Retina (tissue), 1 donor: ENCODE data around the gene PSMD1.
"Not testable (repeated sequence)": the region's sequence is repeated elsewhere in the genome, so short reads cannot be mapped to it uniquely, and the experiment has no call there.

Source experiments
- DNase-seq: peaks from one replicate; pipeline ENCODE4 v3.0.0-alpha.2; 2016

The PSMD1 gene

GRCh38 chr2:231056453-231057416 lies at the start of gene PSMD1:
Gene PSMD1, plus strand, starts transcription at chr2:231056867. Its CDS starts 159 bp downstream, at chr2:231057026.
- DNase-seq, result peak; percentile 97

GRCh38 chr2:231007286-231008098 lies 49.2 kb upstream of the PSMD1 start:
- DNase-seq, result no peak

- no peak for DNase-seq
Observed at GRCh38 chr2:231008131-231008530, 48.5 kb upstream of the PSMD1 start.

GRCh38 chr2:231009236-231009919 lies 47.3 kb upstream of the PSMD1 start:
- no peak for DNase-seq

- no peak for DNase-seq
Observed at GRCh38 chr2:231010201-231010730, 46.4 kb upstream of the PSMD1 start.

GRCh38 chr2:231011526-231011925 lies 45.1 kb upstream of the PSMD1 start:
- DNase-seq, result no peak

- DNase-seq, result no peak
Observed at GRCh38 chr2:231012463-231012862, 44.2 kb upstream of the PSMD1 start.

- DNase-seq, result no peak
Observed at GRCh38 chr2:231013820-231014219, 42.8 kb upstream of the PSMD1 start.

GRCh38 chr2:231015478-231015877 lies 41.2 kb upstream of the PSMD1 start:
- DNase-seq, result no peak

- DNase-seq, result no peak
Observed at GRCh38 chr2:231015926-231016325, 40.7 kb upstream of the PSMD1 start.

- no peak for DNase-seq
Observed at GRCh38 chr2:231016566-231017230, 40.0 kb upstream of the PSMD1 start.

GRCh38 chr2:231017231-231017598 lies 39.5 kb upstream of the PSMD1 start:
- no peak for DNase-seq

GRCh38 chr2:231018184-231018583 lies 38.5 kb upstream of the PSMD1 start:
- DNase-seq, result no peak

- DNase-seq, result not testable (repeated sequence)
Observed at GRCh38 chr2:231025059-231025458, 31.6 kb upstream of the PSMD1 start.

GRCh38 chr2:231028889-231029288 lies 27.8 kb upstream of the PSMD1 start:
- no peak for DNase-seq

GRCh38 chr2:231029563-231029962 lies 27.1 kb upstream of the PSMD1 start:
- no peak for DNase-seq

- no peak for DNase-seq
Observed at GRCh38 chr2:231030725-231031124, 25.9 kb upstream of the PSMD1 start.

- DNase-seq, result no peak
Observed at GRCh38 chr2:231032575-231033140, 24.0 kb upstream of the PSMD1 start.

- DNase-seq, result no peak
Observed at GRCh38 chr2:231033147-231034132, 23.2 kb upstream of the PSMD1 start.

GRCh38 chr2:231034291-231034882 lies 22.3 kb upstream of the PSMD1 start:
- no peak for DNase-seq
